ENCODE measurements around the gene CBX5. TPM values are rescaled to one million over a fixed set of nuclear protein-coding genes. Genes with fewer than 3 reads are reported as not detected.

The CBX5 gene
- total and polyA plus RNA-seq, 9 of the 15 experiments (the other 6 are each of a cell fraction or from before 2014, with no cell fraction given) = 32.6 to 102 (median 59.2) TPM

- TF ChIP-seq ATF2 (CRISPR knock-in tag; IDR thresholded peaks at IDR 0.05) (no peak), ZNF354B (CRISPR knock-in tag; IDR thresholded peaks at IDR 0.05) (0 out of 2 replicates have a peak, but pooled peaks have one; percentile 23), CEBPB (tag; IDR thresholded peaks at IDR 0.05) (peak; percentile 60; the same call in 1 of the 2 replicates), HDAC8 (tag; IDR thresholded peaks at IDR 0.05) (no peak), LEF1 (IDR thresholded peaks at IDR 0.05) (peak; percentile 51; the same call in 1 of the 2 replicates), GMEB1 (CRISPR knock-in tag; IDR thresholded peaks at IDR 0.05) (peak; percentile 44), HMG20B (CRISPR knock-in tag; IDR thresholded peaks at IDR 0.05) (0 out of 2 replicates have a peak, but pooled peaks have one; percentile 32), E2F4 (CRISPR knock-in tag; IDR thresholded peaks at IDR 0.05; ENCODE audit: low read depth) (no peak), HDAC1 (IDR thresholded peaks at IDR 0.05) (peak in 1 of 2 experiments; percentile 41; a peak in 2 of 4 replicates), ARID3A (IDR thresholded peaks at IDR 0.05; ENCODE audit: borderline replicate concordance, low read depth, low read length) (0 out of 2 replicates have a peak, but pooled peaks have one; percentile 57), NFXL1 (CRISPR knock-in tag; IDR thresholded peaks at IDR 0.05) (no peak), STAT5A (IDR thresholded peaks at IDR 0.05; ENCODE audit: borderline replicate concordance, low read length) (peak; percentile 21; the same call in 1 of the 2 replicates), JUND (IDR thresholded peaks at IDR 0.05; ENCODE audit: borderline replicate concordance, low read depth, low read length) (peak; percentile 72), JUND (tag; IDR thresholded peaks at IDR 0.05; ENCODE audit: borderline replicate concordance, low read depth, low read length) (peak; percentile 39; the same call in 2 of the 3 replicates), HIVEP1 (CRISPR knock-in tag; IDR thresholded peaks at IDR 0.05) (peak; percentile 52; the same call in 1 of the 2 replicates), CCAR2 (IDR thresholded peaks at IDR 0.05; ENCODE audit: low read depth, low read length) (peak; percentile 69; the same call in 1 of the 2 replicates), MXI1 (IDR thresholded peaks at IDR 0.05; ENCODE audit: low read depth, low read length) (no peak), HBP1 (CRISPR knock-in tag; IDR thresholded peaks at IDR 0.05) (0 out of 2 replicates have a peak, but pooled peaks have one; percentile 64), MCM2 (IDR thresholded peaks at IDR 0.05; ENCODE audit: low read depth) (no peak), SMARCA4 (IDR thresholded peaks at IDR 0.05) (peak; percentile 64; the same call in 1 of the 2 replicates), POU5F1 (IDR thresholded peaks at IDR 0.05; ENCODE audit: borderline replicate concordance, low read depth, low read length, partially characterized antibody) (no peak)
Measured at GRCh38 chr12:54294152-54294952, 14.4 kb upstream of the CBX5 start (continued).
